ENCODE measurements around the gene PAK3. TPM values are rescaled to one million over a fixed set of nuclear protein-coding genes. Genes with fewer than 3 reads are reported as not detected.

PAK3 gene
- total RNA-seq, 4 donors from 2014 or later: 0.27 to 0.80 (median 0.77) TPM

GRCh38 chrX:111131572-111131971 lies 35.6 kb downstream of the PAK3 start:
- Histone ChIP-seq H3K4me1 (no peaks in the 10 kb centered on the region), H3K9me3 (no peaks in the 10 kb centered on the region), H3K36me3 (no peaks in the 10 kb centered on the region), H3K27ac (no peak overlapping the region), H3K4me3 (no peak overlapping the region), H3K27me3 (no peaks in the 10 kb centered on the region)
- in situ Hi-C loops (cut with MboI; ENCODE audit: low pct_ligation_motif_present in 1 of 4, low pct_unique_long_range_greater_than_20kb in 1 of 4, low sequenced_read_pairs in 3 of 4): no loop called here
- intact Hi-C loops (cut with DNase I; ENCODE audit: low total_unique reads): no loop called here
- TF ChIP-seq CTCF (IDR thresholded peaks at IDR 0.05) (no peak), POLR2A (IDR thresholded peaks at IDR 0.05) (no peak), EP300 (IDR thresholded peaks at IDR 0.05; ENCODE audit: low read depth) (no peak), POLR2AphosphoS5 (IDR thresholded peaks at IDR 0.05) (no peak)
- DNase-seq: no peak

- H3K9me3 ChIP-seq: no peaks in the 10 kb centered on the region
- in situ Hi-C loops (cut with MboI; ENCODE audit: low pct_ligation_motif_present in 1 of 4, low pct_unique_long_range_greater_than_20kb in 1 of 4, low sequenced_read_pairs in 3 of 4) (no loop called here), intact Hi-C loops (cut with DNase I; ENCODE audit: low total_unique reads) (no loop called here)
- DNase-seq: no peak
- no peak for TF ChIP-seq POLR2A (IDR thresholded peaks at IDR 0.05)
- no peak for TF ChIP-seq CTCF (IDR thresholded peaks at IDR 0.05)
- TF ChIP-seq EP300 (IDR thresholded peaks at IDR 0.05; ENCODE audit: low read depth): no peak
- TF ChIP-seq POLR2AphosphoS5 (IDR thresholded peaks at IDR 0.05): no peak
- H3K27ac ChIP-seq: no peak overlapping the region
- H3K27me3 ChIP-seq: no peaks in the 10 kb centered on the region
- no peak overlapping the region for H3K4me3 ChIP-seq
- no peaks in the 10 kb centered on the region for H3K4me1 ChIP-seq
- no peaks in the 10 kb centered on the region for H3K36me3 ChIP-seq
Observed at GRCh38 chrX:111133389-111133788, 37.4 kb downstream of the PAK3 start.

GRCh38 chrX:111145878-111146277 lies 49.9 kb downstream of the PAK3 start:
- no peak for DNase-seq
- H3K4me1 ChIP-seq: no peaks in the 10 kb centered on the region
- H3K4me3 ChIP-seq: no peak overlapping the region
- H3K9me3 ChIP-seq: no peaks in the 10 kb centered on the region
- in situ Hi-C loops (cut with MboI; ENCODE audit: low pct_ligation_motif_present in 1 of 4, low pct_unique_long_range_greater_than_20kb in 1 of 4, low sequenced_read_pairs in 3 of 4) (no loop called here), intact Hi-C loops (cut with DNase I; ENCODE audit: low total_unique reads) (no loop called here)
- no peak overlapping the region for H3K27ac ChIP-seq
- H3K36me3 ChIP-seq: no peaks in the 10 kb centered on the region
- H3K27me3 ChIP-seq: no peaks in the 10 kb centered on the region
- TF ChIP-seq POLR2A (IDR thresholded peaks at IDR 0.05) (no peak), CTCF (IDR thresholded peaks at IDR 0.05) (no peak), POLR2AphosphoS5 (IDR thresholded peaks at IDR 0.05) (no peak), EP300 (IDR thresholded peaks at IDR 0.05; ENCODE audit: low read depth) (no peak)

- Histone ChIP-seq H3K4me3 (no peak overlapping the region), H3K4me1 (no peaks in the 10 kb centered on the region), H3K27me3 (no peaks in the 10 kb centered on the region), H3K9me3 (no peaks in the 10 kb centered on the region), H3K36me3 (no peaks in the 10 kb centered on the region), H3K27ac (no peak overlapping the region)
- WGBS, 2 donors (ENCODE audit: low coverage in 1 of 2): 78% methylated on average over 3 of the region's 3 CpGs; no CpG with 5 or more reads in 1 of the 2 donors
- in situ Hi-C loops (cut with MboI; ENCODE audit: low pct_ligation_motif_present in 1 of 4, low pct_unique_long_range_greater_than_20kb in 1 of 4, low sequenced_read_pairs in 3 of 4) (no loop called here), intact Hi-C loops (cut with DNase I; ENCODE audit: low total_unique reads) (no loop called here)
- DNase-seq: no peak
- no peak for TF ChIP-seq EP300 (IDR thresholded peaks at IDR 0.05; ENCODE audit: low read depth)
- TF ChIP-seq POLR2AphosphoS5 (IDR thresholded peaks at IDR 0.05): no peak
- no peak for TF ChIP-seq POLR2A (IDR thresholded peaks at IDR 0.05)
- no peak for TF ChIP-seq CTCF (IDR thresholded peaks at IDR 0.05)
Observed at GRCh38 chrX:111151764-111152163, 55.8 kb downstream of the PAK3 start.
